ENCODE results near the gene PLPPR1. TPM values are rescaled to one million over a fixed set of nuclear protein-coding genes. Genes with fewer than 3 reads are reported as not detected.
A peak's percentile ranks its signal among the peaks of the same experiment; 100 is the strongest.

PLPPR1 gene
- total RNA-seq, 4 donors from 2014 or later = 0.54 TPM; not detected in 3

DNA sequence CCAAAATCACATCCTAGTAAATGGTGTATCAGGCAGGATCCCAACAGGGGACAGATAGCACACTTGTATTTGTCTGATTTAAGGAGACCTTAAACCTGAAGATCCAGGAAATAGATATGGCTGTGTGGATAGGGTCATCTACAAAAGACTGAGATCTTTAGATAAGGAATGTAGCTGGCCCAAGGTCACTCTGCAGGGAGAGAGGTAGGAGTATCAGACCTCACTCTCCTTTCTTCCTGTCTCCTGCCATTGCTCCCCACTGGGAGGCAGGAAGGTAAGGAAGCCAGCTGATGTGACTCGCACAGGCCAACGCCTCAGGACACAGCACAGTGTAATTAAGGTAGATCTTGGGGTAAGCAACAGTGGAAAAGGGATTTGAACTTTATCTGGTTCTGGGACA lies 85.8 kb downstream of the PLPPR1 start:
- H3K9me3 ChIP-seq = no peaks in the 10 kb centered on the region
- no peaks in the 10 kb centered on the region for H3K4me1 ChIP-seq
- H3K27ac ChIP-seq = no peak overlapping the region
- no peaks in the 10 kb centered on the region for H3K36me3 ChIP-seq
- no peaks in the 10 kb centered on the region for H3K27me3 ChIP-seq
- DNase-seq = no peak
- TF ChIP-seq POLR2A (IDR thresholded peaks at IDR 0.05) = no peak
- TF ChIP-seq, protein P1, sequence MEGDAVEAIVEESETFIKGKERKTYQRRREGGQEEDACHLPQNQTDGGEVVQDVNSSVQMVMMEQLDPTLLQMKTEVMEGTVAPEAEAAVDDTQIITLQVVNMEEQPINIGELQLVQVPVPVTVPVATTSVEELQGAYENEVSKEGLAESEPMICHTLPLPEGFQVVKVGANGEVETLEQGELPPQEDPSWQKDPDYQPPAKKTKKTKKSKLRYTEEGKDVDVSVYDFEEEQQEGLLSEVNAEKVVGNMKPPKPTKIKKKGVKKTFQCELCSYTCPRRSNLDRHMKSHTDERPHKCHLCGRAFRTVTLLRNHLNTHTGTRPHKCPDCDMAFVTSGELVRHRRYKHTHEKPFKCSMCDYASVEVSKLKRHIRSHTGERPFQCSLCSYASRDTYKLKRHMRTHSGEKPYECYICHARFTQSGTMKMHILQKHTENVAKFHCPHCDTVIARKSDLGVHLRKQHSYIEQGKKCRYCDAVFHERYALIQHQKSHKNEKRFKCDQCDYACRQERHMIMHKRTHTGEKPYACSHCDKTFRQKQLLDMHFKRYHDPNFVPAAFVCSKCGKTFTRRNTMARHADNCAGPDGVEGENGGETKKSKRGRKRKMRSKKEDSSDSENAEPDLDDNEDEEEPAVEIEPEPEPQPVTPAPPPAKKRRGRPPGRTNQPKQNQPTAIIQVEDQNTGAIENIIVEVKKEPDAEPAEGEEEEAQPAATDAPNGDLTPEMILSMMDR (IDR thresholded peaks at IDR 0.05) = no peak
- H3K4me3 ChIP-seq = no peak overlapping the region

- Histone ChIP-seq H3K27me3 (no peaks in the 10 kb centered on the region), H3K4me1 (no peaks in the 10 kb centered on the region), H3K27ac (no peak overlapping the region), H3K9me3 (no peaks in the 10 kb centered on the region), H3K4me3 (no peak overlapping the region), H3K36me3 (no peaks in the 10 kb centered on the region)
- DNase-seq = no peak
- TF ChIP-seq, protein P1 (IDR thresholded peaks at IDR 0.05) = no peak
Observed at GRCh38 chr9:101115102-101115501, 86.6 kb downstream of the PLPPR1 start.

DNA sequence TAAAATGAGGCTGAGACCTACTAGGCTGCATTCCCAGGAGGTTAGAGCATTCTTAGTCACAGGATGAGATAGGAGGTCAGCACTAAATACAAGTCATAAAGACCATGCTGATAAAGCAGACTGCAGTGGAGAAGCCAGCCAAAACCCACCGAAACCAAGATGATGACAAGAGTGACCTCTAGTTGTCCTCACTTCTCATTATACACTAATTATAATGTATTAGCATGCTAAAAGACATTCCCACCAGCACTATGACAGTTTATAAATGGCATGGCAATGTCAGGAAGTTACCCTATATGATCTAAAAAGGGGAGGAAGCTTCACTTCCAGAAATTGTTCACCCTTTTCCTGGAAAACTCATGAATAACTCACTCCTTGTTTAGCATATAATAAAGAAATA lies 88.6 kb downstream of the PLPPR1 start:
- no peaks in the 10 kb centered on the region for H3K36me3 ChIP-seq
- H3K27ac ChIP-seq = no peak overlapping the region

DNA sequence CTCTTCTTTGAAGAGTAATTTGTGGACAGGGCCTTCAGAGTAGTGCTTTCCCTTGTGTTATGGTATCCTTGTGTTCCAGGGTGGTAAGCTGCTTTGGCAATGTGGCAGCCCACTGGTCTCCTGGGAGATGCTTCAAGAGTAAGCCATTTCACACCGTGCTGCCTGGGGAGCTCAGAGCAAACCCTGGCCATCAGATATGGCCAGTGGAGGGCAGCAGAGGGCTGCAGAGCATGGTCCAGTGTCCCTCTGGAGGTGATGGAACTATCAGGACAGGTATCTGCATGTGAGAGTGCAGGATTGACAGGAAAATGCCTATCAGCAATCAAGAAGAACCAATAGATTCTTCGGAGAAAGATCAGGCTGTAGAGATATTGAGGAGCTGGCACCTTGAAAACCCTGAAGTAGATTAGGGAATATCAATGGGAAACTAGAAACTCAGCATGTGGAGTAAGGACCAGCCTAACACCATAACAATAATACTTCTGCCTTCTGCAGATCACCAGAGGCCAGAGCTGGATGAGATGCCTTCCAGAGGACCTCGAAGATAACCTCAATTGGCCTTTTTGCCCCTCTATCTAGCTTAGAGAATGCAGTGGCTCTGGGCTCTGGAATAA lies 90.8 kb downstream of the PLPPR1 start:
- Histone ChIP-seq H3K27me3 (no peaks in the 10 kb centered on the region), H3K27ac (no peak overlapping the region), H3K4me1 (no peaks in the 10 kb centered on the region), H3K36me3 (no peaks in the 10 kb centered on the region), H3K9me3 (no peaks in the 10 kb centered on the region), H3K4me3 (no peak overlapping the region)
- TF ChIP-seq, protein P1 (IDR thresholded peaks at IDR 0.05) = peak in 4 of 6 experiments; percentile 43 to 74 (median 72)
- no peak for TF ChIP-seq POLR2A (IDR thresholded peaks at IDR 0.05)
- DNase-seq = peak in 2 of 3 donors; percentile 70 to 71

More for the DNA sequence above, 88.6 kb downstream of the PLPPR1 start:
- Histone ChIP-seq H3K4me1 (no peaks in the 10 kb centered on the region), H3K4me3 (no peak overlapping the region), H3K27me3 (no peaks in the 10 kb centered on the region), H3K9me3 (no peaks in the 10 kb centered on the region)
- TF ChIP-seq POLR2A (IDR thresholded peaks at IDR 0.05) = no peak
- TF ChIP-seq, protein P1 (IDR thresholded peaks at IDR 0.05) = no peak
- DNase-seq = no peak

- TF ChIP-seq POLR2A (IDR thresholded peaks at IDR 0.05) = no peak
- TF ChIP-seq, protein P1 (IDR thresholded peaks at IDR 0.05) = no peak
- Histone ChIP-seq H3K4me1 (no peaks in the 10 kb centered on the region), H3K27me3 (no peaks in the 10 kb centered on the region), H3K27ac (no peak overlapping the region), H3K4me3 (no peak overlapping the region), H3K36me3 (no peaks in the 10 kb centered on the region), H3K9me3 (no peaks in the 10 kb centered on the region)
- no peak for DNase-seq
Observed at GRCh38 chr9:101121836-101122399, 93.4 kb downstream of the PLPPR1 start.

Measured in Peyer's patch (tissue), 4 donors.